Aorta (tissue), 5 donors: ENCODE data around the gene VSTM4. TPM values are rescaled to one million over a fixed set of nuclear protein-coding genes. Genes with fewer than 3 reads are reported as not detected.
A peak's percentile ranks its signal among the peaks of the same experiment; 100 is the strongest.

Experiments
- ATAC-seq: fragments of 200-7000 bp; cut with Tn5 transposase; one replicate; pipeline ENCODE4 v1.9.1; 2022; ENCODE audit warnings: moderate library complexity; ENCODE audit not compliant: low FRiP score
- DNase-seq, 2 donors: peaks; one replicate each; pipeline ENCODE4 v3.0.0-alpha.2; 2020
- H3K27ac ChIP-seq, 2 donors: one replicate each; pipeline ENCODE4 v1.5.1; 2013; ENCODE audit warnings: low read length in 2 of 2, mild to moderate bottlenecking in 2 of 2, moderate library complexity in 2 of 2, control low read depth in 1 of 2, inconsistent platforms in 1 of 2, low read depth in 1 of 2
- H3K27me3 ChIP-seq, 2 donors: one replicate each; pipeline ENCODE4 v1.6.1; 2013; ENCODE audit warnings: control low read depth in 1 of 2, low read length in 1 of 2, mild to moderate bottlenecking in 1 of 2, moderate library complexity in 1 of 2; ENCODE audit not compliant: insufficient read depth in 2 of 2, control insufficient read depth in 1 of 2
- H3K36me3 ChIP-seq, 2 donors: one replicate each; pipeline ENCODE4 v1.6.1; 2013; ENCODE audit warnings: control low read depth in 1 of 2, low read length in 1 of 2, mild to moderate bottlenecking in 1 of 2; ENCODE audit not compliant: insufficient read depth in 2 of 2, control insufficient read depth in 1 of 2
- H3K4me1 ChIP-seq, 2 donors: one replicate each; pipeline ENCODE4 v1.6.1; 2013; ENCODE audit warnings: low read length in 2 of 2, control low read depth in 1 of 2, mild to moderate bottlenecking in 1 of 2, moderate library complexity in 1 of 2; ENCODE audit not compliant: insufficient read depth in 2 of 2, control insufficient read depth in 1 of 2
- H3K4me3 ChIP-seq, 2 donors: one replicate each; pipeline ENCODE4 v1.5.1; 2013; ENCODE audit warnings: low read length in 2 of 2, control low read depth in 1 of 2, mild to moderate bottlenecking in 1 of 2
- H3K9me3 ChIP-seq: one replicate; pipeline ENCODE4 v1.6.1; 2013; ENCODE audit warnings: mild to moderate bottlenecking, low read length; ENCODE audit not compliant: control insufficient read depth
- WGBS, 2 donors: extraction: QIAGEN DNeasy Blood & Tissue Kit; methylation state at CpG; one replicate each; pipeline ENCODE4 v1.1.7; 2013; 5-methylcytosine and 5-hydroxymethylcytosine counted together
- intact Hi-C, 2 donors: fragments of 100-400 bp; cut with DNase I; formaldehyde crosslinking; loops; one replicate each; pipeline versions ENCODE4 v1.14.2 to v1.15.0; 2022
- polyA plus RNA-seq, 2 donors: library from polyadenylated mRNA; stranded (reverse); fragments of 200-250 nt; gene quantifications; one replicate each; pipeline ENCODE4 v1.2.3, GENCODE V29; 2013
- total RNA-seq, 2 donors: library from RNA; stranded (reverse); fragmentation: NEBNext Ultra II Directional; extraction: Animal tissue kit (Norgen Biotek cat#: 25700); gene quantifications; one replicate each; pipeline ENCODE4 v1.2.1, GENCODE V29; 2021
- donor health status: healthy with polysubstance abuse.
- donor health status: Bipolar disorder and iron deficiency.
- donor health status: DM: no; HTN: no; CAD: no.
- donor health status: DM: no; HTN: no; CAD: no.
- donor health status: DM: yes; HTN: yes; CAD: no.

The VSTM4 gene
- total and polyA plus RNA-seq, 4 donors = 8.0 to 34.2 (median 18.0) TPM

DNA sequence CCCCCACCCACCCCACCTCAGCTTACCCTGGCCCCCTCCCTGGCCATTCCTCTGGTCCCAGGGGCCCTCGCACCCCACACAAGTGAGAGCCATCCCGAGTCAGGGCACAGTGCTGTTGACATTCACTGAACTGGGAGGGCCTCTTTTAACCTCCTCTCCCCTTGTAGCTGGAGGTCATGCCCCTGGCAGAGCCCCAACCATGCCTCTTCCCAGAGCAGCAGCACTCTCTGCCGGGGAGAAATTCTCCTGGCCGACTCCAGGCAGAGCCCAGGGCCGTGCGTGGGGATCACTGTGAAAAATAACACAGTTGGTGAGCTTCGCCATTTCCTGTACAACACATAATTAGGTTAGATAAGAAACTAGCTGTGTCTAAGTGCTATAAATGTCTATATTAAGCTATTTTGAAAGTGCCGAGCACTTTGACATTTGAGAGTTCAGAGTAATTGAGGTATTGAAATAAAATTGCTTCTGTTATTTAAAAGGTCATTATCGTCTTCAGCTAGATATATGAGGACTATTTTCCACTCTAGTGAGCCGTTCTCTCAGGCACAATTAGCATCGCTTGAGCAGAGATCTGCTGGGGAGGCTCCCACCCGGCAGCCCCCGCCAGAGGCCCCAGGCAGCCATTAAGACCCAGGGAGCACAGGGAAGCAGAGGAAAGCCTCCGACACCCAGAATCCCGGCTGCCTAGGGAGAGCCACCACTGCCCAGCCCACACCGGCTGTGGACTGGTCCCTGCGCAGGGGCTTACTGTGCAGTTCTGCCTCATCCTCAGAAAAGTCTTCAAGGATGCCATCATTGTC is 113.3 kb downstream of the VSTM4 start:
- H3K4me1 ChIP-seq = no peaks in the 10 kb centered on the region
- no peak overlapping the region for H3K27ac ChIP-seq
- intact Hi-C loops = no loop called here
- no peaks in the 10 kb centered on the region for H3K27me3 ChIP-seq
- no peaks in the 10 kb centered on the region for H3K36me3 ChIP-seq
- peak; percentile 60 for ATAC-seq
- no peak overlapping the region for H3K4me3 ChIP-seq
- no peaks in the 10 kb centered on the region for H3K9me3 ChIP-seq
- 45 to 46% methylated on average over 17 of the region's 17 CpGs for whole genome bisulfite sequencing, 2 donors
- no peak for DNase-seq

DNA sequence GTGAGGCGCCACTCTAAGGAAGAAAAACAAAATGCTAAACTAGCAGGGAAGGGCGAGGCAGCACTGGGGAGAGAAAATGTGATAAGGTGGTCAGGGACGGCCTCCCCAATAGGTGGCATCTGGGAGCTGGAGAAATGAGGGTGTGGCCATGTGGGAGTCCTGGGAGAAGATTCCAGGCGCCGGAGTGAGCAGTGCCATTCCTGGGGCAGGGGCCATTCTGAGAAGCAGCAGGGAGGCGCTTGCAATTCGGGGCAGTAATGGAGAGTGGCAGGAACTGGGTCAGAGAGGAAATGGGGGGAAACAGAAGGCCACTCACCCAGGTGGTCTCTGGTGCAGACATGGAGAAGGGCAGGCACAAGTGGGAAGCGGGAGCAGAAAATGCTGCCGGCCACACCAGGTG is 113.9 kb downstream of the VSTM4 start:
- Histone ChIP-seq H3K9me3 (no peaks in the 10 kb centered on the region), H3K27me3 (no peaks in the 10 kb centered on the region), H3K27ac (no peak overlapping the region), H3K4me3 (no peak overlapping the region), H3K36me3 (no peaks in the 10 kb centered on the region), H3K4me1 (no peaks in the 10 kb centered on the region)
- no peak for DNase-seq
- peak; percentile 29 for ATAC-seq
- 81% methylated on average over 9 of the region's 9 CpGs for WGBS, 2 donors
- intact Hi-C loops = no loop called here

DNA sequence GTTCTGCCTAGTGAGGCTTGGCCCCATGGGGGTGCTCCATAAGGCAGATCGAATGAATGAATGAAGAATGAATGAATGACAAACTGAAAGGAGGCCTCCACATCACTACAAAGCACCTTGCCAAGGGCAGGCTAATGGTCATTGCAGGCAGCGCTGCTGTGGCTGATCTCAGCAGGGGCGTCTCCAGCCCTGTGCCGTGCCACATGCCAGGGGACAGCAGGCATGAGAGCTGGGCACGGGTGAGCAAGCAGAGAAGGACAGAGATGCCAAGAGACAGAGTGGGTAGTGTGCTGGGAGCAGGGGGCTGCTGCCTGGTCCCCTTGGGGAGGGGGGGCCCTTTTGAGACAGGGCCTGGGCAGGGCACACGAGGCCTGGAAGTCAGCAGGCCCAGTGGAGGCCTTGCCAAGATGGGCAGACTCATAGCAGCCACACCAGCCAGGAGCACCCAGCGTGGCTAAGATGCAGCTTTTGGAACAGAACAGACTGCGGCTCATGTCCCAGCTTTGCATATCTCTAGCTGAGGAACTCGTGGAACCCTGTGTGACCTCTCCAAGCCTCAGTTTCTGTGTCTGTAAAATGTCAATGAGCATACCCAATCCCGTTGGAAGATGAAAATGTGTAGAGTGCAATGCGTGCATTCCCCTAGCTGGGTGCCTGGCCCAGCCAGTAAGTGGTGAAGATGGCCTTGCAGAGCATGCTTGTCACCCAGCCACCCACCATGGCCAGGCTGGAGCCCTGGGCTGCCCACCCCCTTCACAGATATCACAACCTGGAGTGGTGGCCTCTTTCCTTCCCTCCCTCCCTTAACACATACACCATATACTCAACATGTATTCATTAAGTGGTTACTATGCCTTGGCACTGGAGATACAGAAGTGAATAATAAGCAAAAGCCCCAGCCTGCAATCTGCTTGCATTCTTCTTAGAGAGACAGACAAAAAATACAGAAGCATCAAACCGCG is 114.6 kb downstream of the VSTM4 start:
- H3K36me3 ChIP-seq = no peaks in the 10 kb centered on the region
- no peaks in the 10 kb centered on the region for H3K27me3 ChIP-seq
- no peak overlapping the region for H3K27ac ChIP-seq
- no peak overlapping the region for H3K4me3 ChIP-seq
- no peaks in the 10 kb centered on the region for H3K9me3 ChIP-seq
- intact Hi-C loops = no loop called here
- WGBS, 2 donors = 25 to 33% methylated on average over 13 of the region's 13 CpGs
- no peaks in the 10 kb centered on the region for H3K4me1 ChIP-seq
- DNase-seq = no peak
- peak; percentile 54 for ATAC-seq

DNA sequence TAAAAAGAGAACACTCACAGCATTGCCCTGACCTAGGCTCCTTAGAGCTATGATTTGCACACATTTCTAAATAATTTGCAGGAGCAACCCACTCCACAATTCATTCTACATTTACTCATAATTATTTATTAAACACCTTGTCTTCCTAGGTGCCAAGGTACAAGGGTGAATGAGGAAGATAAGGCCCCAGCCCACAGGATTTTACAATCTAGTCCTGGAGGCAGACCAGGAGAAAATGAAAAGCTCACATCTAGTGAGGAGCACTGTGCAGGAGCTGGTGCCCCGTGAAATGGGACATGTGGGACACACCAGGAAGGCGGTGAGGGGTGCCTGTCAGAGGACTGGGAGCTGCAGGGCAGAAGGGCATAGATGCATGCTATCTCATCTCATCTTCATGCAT is 116.0 kb downstream of the VSTM4 start:
- 94 to 97% methylated on average over 2 of the region's 2 CpGs for WGBS, 2 donors
- intact Hi-C loops = no loop called here
- Histone ChIP-seq H3K36me3 (no peaks in the 10 kb centered on the region), H3K27ac (no peak overlapping the region), H3K27me3 (no peaks in the 10 kb centered on the region), H3K4me1 (no peaks in the 10 kb centered on the region), H3K4me3 (no peak overlapping the region), H3K9me3 (no peaks in the 10 kb centered on the region)
- ATAC-seq = no peak
- no peak for DNase-seq

DNA sequence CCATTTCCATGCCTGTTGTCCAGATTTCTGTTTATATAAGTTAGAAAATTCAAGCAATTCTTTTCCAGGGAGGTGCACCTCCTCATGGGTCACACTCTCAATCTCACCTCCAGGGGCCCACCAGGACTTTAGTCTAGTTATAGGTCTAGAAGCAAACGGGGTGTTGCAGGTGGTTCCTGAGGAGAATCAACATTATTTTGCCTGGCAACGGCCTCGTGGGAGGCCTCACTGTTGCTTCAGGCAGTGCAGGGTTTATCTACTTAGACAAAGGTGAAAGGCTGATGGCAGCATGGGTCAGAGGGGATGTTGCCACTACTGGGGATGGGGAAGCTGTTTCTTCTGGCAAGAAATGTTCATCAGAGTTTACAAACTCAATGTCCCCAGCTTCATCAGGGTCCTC is 119.0 kb downstream of the VSTM4 start:
- intact Hi-C loops = no loop called here
- Histone ChIP-seq H3K4me3 (no peak overlapping the region), H3K36me3 (no peaks in the 10 kb centered on the region), H3K27ac (no peak overlapping the region), H3K9me3 (no peaks in the 10 kb centered on the region), H3K4me1 (no peaks in the 10 kb centered on the region), H3K27me3 (no peaks in the 10 kb centered on the region)
- DNase-seq (no peak), ATAC-seq (no peak)
- WGBS, 2 donors = 78 to 87% methylated on average over 3 of the region's 3 CpGs

DNA sequence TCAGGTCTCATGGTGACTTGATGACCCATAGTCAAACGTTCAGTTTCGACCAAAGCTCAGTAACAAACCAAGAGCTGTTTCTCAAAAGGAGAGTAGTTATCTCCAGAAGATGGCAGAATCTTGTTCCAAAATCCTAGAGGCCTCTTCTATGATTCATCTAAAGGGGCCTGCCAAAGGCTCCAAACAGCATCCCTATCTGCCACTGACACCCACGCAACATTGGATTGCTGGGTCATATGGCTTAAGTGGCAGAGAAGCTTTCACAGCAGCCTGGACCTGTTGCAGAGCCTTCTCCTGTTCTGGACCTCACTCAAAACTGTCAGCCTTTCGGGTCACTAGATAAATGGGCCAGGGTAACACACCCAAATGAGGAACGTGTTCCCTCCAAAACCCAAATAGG is 121.7 kb downstream of the VSTM4 start:
- H3K9me3 ChIP-seq = no peaks in the 10 kb centered on the region
- no peaks in the 10 kb centered on the region for H3K36me3 ChIP-seq
- H3K27me3 ChIP-seq = no peaks in the 10 kb centered on the region
- no peak overlapping the region for H3K4me3 ChIP-seq
- WGBS, 2 donors = 80 to 85% methylated on average over 5 of the region's 5 CpGs
- H3K27ac ChIP-seq = no peak overlapping the region
- H3K4me1 ChIP-seq = no peaks in the 10 kb centered on the region
- ATAC-seq (no peak), DNase-seq (no peak)
- intact Hi-C loops = no loop called here

DNA sequence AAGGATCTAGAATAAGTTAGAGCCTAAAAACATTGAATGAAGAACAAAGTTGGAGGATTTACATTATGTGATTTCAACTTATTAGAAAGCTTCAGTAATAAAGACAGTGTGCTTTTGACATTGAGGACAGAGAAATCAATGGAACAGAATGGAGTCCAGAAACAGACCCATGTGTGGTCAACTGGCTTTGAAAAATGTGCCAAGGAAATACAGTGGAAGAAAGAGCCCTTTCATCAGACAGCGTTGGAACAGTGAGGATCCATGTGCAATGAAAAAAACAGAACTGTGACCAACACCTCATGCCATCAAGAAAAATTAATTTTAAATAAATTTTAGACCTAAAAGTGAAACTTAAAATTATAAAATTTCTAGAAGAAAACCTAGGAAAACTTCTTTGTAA is 125.1 kb downstream of the VSTM4 start:
- Histone ChIP-seq H3K9me3 (no peaks in the 10 kb centered on the region), H3K4me3 (no peak overlapping the region), H3K4me1 (no peaks in the 10 kb centered on the region), H3K27ac (no peak overlapping the region), H3K36me3 (no peaks in the 10 kb centered on the region), H3K27me3 (no peaks in the 10 kb centered on the region)
- intact Hi-C loops = no loop called here
- WGBS, 2 donors = 97 to 100% methylated on average over 1 of the region's 1 CpG
- DNase-seq = no peak
- ATAC-seq = no peak

DNA sequence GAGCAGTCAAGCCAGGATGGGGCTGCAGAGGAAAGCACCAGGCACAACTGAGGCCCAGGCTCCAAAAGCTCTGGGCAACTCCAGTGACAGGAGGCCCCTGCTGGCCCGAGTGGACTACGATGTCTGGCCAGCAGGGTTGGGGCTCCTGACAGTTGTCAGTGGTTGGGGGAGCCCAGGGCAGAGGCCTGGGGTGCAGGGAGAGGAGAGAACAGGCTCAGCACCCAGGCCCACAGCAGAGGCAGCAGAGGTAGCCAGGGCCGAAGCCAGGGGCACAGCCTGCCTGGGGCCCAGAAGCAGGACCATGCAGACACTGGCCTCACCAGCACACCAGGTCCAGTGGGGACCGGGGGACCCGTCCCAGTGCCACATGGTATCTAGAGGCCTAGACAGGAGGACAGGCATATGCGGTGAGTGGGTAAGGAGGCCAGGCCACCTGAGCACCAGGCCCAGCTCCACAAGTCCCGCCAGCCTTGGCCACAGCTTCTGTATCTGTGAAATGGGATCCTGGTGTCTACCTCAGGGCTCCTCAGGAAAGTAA is 129.6 kb downstream of the VSTM4 start:
- Histone ChIP-seq H3K27ac (no peak overlapping the region), H3K36me3 (no peaks in the 10 kb centered on the region), H3K27me3 (no peaks in the 10 kb centered on the region), H3K9me3 (no peaks in the 10 kb centered on the region), H3K4me1 (no peaks in the 10 kb centered on the region), H3K4me3 (no peak overlapping the region)
- ATAC-seq (peak; percentile 26), DNase-seq (no peak)
- intact Hi-C loops = no loop called here
- 91 to 96% methylated on average over 5 to 7 of the region's 7 CpGs for WGBS, 2 donors
